Keratinocyte (primary cell): ENCODE measurements around the gene VKORC1.

Experiments
- CTCF ChIP-seq, 3 experiments: IDR thresholded peaks in 1 of 3; conservative IDR thresholded peaks in 1 of 3; optimal IDR thresholded peaks in 1 of 3; 2 replicates in 2 of 3; 3 replicates in 1 of 3; pipeline versions ENCODE3 to v1.5.1; 2011; ENCODE audit warnings: low read length in 3 of 3, mild to moderate bottlenecking in 3 of 3, moderate library complexity in 2 of 3, control low read depth in 1 of 3, inconsistent platforms in 1 of 3; ENCODE audit not compliant: insufficient read depth in 2 of 3; ENCODE audit errors: extremely low read depth in 1 of 3
- EZH2 ChIP-seq: IDR thresholded peaks from one replicate; pipeline ENCODE4 v1.6.1; 2012; ENCODE audit warnings: inconsistent platforms, mild to moderate bottlenecking, low read length, moderate library complexity

- TF ChIP-seq EZH2 (no peak), CTCF (optimal IDR thresholded peaks at IDR 0.05 in 1 of 3, IDR thresholded peaks at IDR 0.05 in 1 of 3, conservative IDR thresholded peaks at IDR 0.05 in 1 of 3; ENCODE audit: extremely low read depth in 1 of 3, insufficient read depth in 2 of 3, low read length in 3 of 3) (no peak)
Measured at GRCh38 chr16:31087971-31088370, 6.6 kb downstream of the VKORC1 start.
